ENCODE results near the gene PIAS1. TPM values are rescaled to one million over a fixed set of nuclear protein-coding genes. Genes with fewer than 3 reads are reported as not detected.
A peak's percentile ranks its signal among the peaks of the same experiment; 100 is the strongest.

Gene PIAS1
- total RNA-seq, 3 donors from 2014 or later (not counting 1 experiment from before 2014, with no cell fraction given) = 94.7 to 103 (median 99.2) TPM

- Histone ChIP-seq H3K27ac (ENCODE audit: low read length) (no peak overlapping the region), H3K4me3 (ENCODE audit: low read length) (no peak overlapping the region), H3K36me3 (ENCODE audit: control insufficient read depth, insufficient read depth, low read length) (no peaks in the 10 kb centered on the region), H3K9me3 (ENCODE audit: control insufficient read depth, insufficient read depth, low read length) (no peaks in the 10 kb centered on the region), H3K27me3 (ENCODE audit: control insufficient read depth, insufficient read depth, low read length) (no peaks in the 10 kb centered on the region), H3K4me1 (ENCODE audit: control insufficient read depth, insufficient read depth, low read length) (peaks cover 12% of the 10 kb centered on the region)
- H3K36me3 Mint-ChIP-seq = no peaks in the 10 kb centered on the region
- no peak overlapping the region for H3K27ac Mint-ChIP-seq
- TF ChIP-seq, protein P1, sequence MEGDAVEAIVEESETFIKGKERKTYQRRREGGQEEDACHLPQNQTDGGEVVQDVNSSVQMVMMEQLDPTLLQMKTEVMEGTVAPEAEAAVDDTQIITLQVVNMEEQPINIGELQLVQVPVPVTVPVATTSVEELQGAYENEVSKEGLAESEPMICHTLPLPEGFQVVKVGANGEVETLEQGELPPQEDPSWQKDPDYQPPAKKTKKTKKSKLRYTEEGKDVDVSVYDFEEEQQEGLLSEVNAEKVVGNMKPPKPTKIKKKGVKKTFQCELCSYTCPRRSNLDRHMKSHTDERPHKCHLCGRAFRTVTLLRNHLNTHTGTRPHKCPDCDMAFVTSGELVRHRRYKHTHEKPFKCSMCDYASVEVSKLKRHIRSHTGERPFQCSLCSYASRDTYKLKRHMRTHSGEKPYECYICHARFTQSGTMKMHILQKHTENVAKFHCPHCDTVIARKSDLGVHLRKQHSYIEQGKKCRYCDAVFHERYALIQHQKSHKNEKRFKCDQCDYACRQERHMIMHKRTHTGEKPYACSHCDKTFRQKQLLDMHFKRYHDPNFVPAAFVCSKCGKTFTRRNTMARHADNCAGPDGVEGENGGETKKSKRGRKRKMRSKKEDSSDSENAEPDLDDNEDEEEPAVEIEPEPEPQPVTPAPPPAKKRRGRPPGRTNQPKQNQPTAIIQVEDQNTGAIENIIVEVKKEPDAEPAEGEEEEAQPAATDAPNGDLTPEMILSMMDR (IDR thresholded peaks at IDR 0.05) = no peak
- no peak for DNase-seq
- 90% methylated on average over 1 of the region's 1 CpG for WGBS (ENCODE audit: insufficient coverage)
- H3K4me1 Mint-ChIP-seq = peaks cover 29% of the 10 kb centered on the region in 2 donors
- intact Hi-C loops (cut with micrococcal nuclease) = no loop called here
- H3K4me3 Mint-ChIP-seq = no peak overlapping the region
- H3K9me3 Mint-ChIP-seq = no peaks in the 10 kb centered on the region
- ATAC-seq = no peak
- H3K27me3 Mint-ChIP-seq (ENCODE audit: low read depth in 2 of 2) = no peaks in the 10 kb centered on the region
Measured at GRCh38 chr15:68051907-68052306, 2.2 kb upstream of the PIAS1 start.

DNA sequence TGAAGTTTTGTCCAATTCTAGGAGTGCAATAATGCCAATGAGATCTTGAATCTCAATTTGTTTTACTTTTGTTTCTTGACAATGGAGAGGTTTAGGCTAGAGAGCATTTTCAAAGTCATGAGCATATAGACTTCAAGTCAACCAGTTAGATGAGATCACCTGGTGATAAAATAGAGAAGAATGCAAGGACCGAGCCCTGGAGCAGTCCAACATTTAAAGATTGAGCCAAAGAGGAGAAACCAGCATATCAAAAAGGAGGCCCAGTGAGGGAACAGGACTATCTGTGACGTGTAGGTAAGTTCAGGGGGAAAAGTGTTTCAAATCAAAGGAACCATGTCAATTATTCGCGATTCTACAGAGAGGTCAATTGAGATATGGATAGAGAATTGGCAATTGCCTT is 1.7 kb upstream of the PIAS1 start:
- intact Hi-C loops (cut with micrococcal nuclease) = no loop called here
- Mint-ChIP-seq H3K27me3 (ENCODE audit: low read depth in 2 of 2) (no peaks in the 10 kb centered on the region), H3K36me3 (no peaks in the 10 kb centered on the region), H3K4me3 (peak overlapping the region; percentile 52), H3K27ac (peak overlapping the region in 1 of 2 donors; percentile 7), H3K9me3 (no peaks in the 10 kb centered on the region), H3K4me1 (peaks cover 34% of the 10 kb centered on the region in 2 donors)
- no peak for ATAC-seq
- no peak for DNase-seq
- TF ChIP-seq, protein P1 (IDR thresholded peaks at IDR 0.05) = no peak
- no peak overlapping the region for H3K27ac ChIP-seq (ENCODE audit: low read length)
- H3K36me3 ChIP-seq (ENCODE audit: control insufficient read depth, insufficient read depth, low read length) = no peaks in the 10 kb centered on the region
- H3K27me3 ChIP-seq (ENCODE audit: control insufficient read depth, insufficient read depth, low read length) = no peaks in the 10 kb centered on the region
- no peak overlapping the region for H3K4me3 ChIP-seq (ENCODE audit: low read length)
- WGBS (ENCODE audit: insufficient coverage) = 97% methylated on average over 4 of the region's 4 CpGs
- H3K4me1 ChIP-seq (ENCODE audit: control insufficient read depth, insufficient read depth, low read length) = peaks cover 12% of the 10 kb centered on the region
- H3K9me3 ChIP-seq (ENCODE audit: control insufficient read depth, insufficient read depth, low read length) = no peaks in the 10 kb centered on the region

DNA sequence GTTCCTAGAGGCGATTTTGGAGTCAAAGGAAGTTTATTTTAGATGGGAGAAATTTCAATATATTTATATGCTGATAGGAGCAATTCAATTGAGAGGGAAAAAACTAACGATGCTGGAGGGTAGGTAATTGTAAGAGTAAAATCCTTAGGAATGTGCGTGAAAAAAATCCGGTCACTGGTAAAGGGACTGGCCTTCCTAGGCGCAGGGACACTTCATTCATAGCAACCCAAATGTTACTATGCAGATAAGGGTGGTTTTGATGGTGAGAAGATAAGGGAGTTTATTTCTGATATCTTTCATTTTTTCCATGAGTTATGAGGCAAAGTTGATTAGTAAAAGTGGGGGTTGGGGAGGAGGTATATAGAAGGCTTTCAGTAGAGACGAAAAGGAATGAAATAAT is 1.1 kb upstream of the PIAS1 start:
- H3K4me3 Mint-ChIP-seq = peak overlapping the region; percentile 52
- Histone ChIP-seq H3K27ac (ENCODE audit: low read length) (no peak overlapping the region), H3K4me3 (ENCODE audit: low read length) (no peak overlapping the region), H3K27me3 (ENCODE audit: control insufficient read depth, insufficient read depth, low read length) (no peaks in the 10 kb centered on the region), H3K36me3 (ENCODE audit: control insufficient read depth, insufficient read depth, low read length) (no peaks in the 10 kb centered on the region), H3K9me3 (ENCODE audit: control insufficient read depth, insufficient read depth, low read length) (no peaks in the 10 kb centered on the region), H3K4me1 (ENCODE audit: control insufficient read depth, insufficient read depth, low read length) (peaks cover 12% of the 10 kb centered on the region)
- WGBS (ENCODE audit: insufficient coverage) = 96% methylated on average over 5 of the region's 6 CpGs
- TF ChIP-seq, protein P1 (IDR thresholded peaks at IDR 0.05) = no peak
- no peak overlapping the region for H3K27ac Mint-ChIP-seq
- no peak for DNase-seq
- H3K27me3 Mint-ChIP-seq (ENCODE audit: low read depth in 2 of 2) = no peaks in the 10 kb centered on the region
- ATAC-seq = no peak
- no peaks in the 10 kb centered on the region for H3K9me3 Mint-ChIP-seq
- intact Hi-C loops (cut with micrococcal nuclease) = no loop called here
- no peaks in the 10 kb centered on the region for H3K36me3 Mint-ChIP-seq
- H3K4me1 Mint-ChIP-seq = peaks cover 38 to 40% of the 10 kb centered on the region in 2 donors

- H3K36me3 Mint-ChIP-seq = no peaks in the 10 kb centered on the region
- peaks cover 42 to 47% of the 10 kb centered on the region in 2 donors for H3K4me1 Mint-ChIP-seq
- H3K4me1 ChIP-seq (ENCODE audit: control insufficient read depth, insufficient read depth, low read length) = peaks cover 14% of the 10 kb centered on the region
- H3K27ac ChIP-seq (ENCODE audit: low read length) = peak overlapping the region; percentile 83
- H3K9me3 ChIP-seq (ENCODE audit: control insufficient read depth, insufficient read depth, low read length) = no peaks in the 10 kb centered on the region
- H3K27ac Mint-ChIP-seq = peak overlapping the region; percentile 91 to 92
- H3K27me3 Mint-ChIP-seq (ENCODE audit: low read depth in 2 of 2) = no peaks in the 10 kb centered on the region
- no peaks in the 10 kb centered on the region for H3K9me3 Mint-ChIP-seq
- peak overlapping the region; percentile 98 for H3K4me3 Mint-ChIP-seq
- no peaks in the 10 kb centered on the region for H3K36me3 ChIP-seq (ENCODE audit: control insufficient read depth, insufficient read depth, low read length)
- no peaks in the 10 kb centered on the region for H3K27me3 ChIP-seq (ENCODE audit: control insufficient read depth, insufficient read depth, low read length)
- peak in 1 of 3 donors; percentile 2 for ATAC-seq
- DNase-seq = peak in 1 of 2 donors; percentile 41
- peak overlapping the region; percentile 99 for H3K4me3 ChIP-seq (ENCODE audit: low read length)
- 0% methylated on average over 32 of the region's 33 CpGs for WGBS (ENCODE audit: insufficient coverage)
- intact Hi-C loops (cut with micrococcal nuclease) = loop anchor here (2.0 to 5.0 kb wide), 2 partner anchors 53 to 176 kb away; no protein-coding TSS in a partner anchor
- TF ChIP-seq, protein P1 (IDR thresholded peaks at IDR 0.05) = no peak
Measured at GRCh38 chr15:68054628-68055223, 611 bp downstream of the PIAS1 start.
